H1 (cell line): ENCODE data around the gene TMIGD2.
"Not testable (repeated sequence)": the region's sequence is repeated elsewhere in the genome, so short reads cannot be mapped to it uniquely, and the experiment has no call there.

Experiments
- CBX8 ChIP-seq: fragments of 300-800, 300-1000 bp; sonication (generic); IDR thresholded peaks from 2 replicates; pipeline ENCODE4 v1.7.1; 2016; ENCODE audit warnings: low read depth, low read length, borderline replicate concordance
- CHD2 ChIP-seq: IDR thresholded peaks from 2 replicates; pipeline ENCODE4 v1.6.1; 2012; ENCODE audit warnings: low read length, improper control_type of control experiment
- EP300 ChIP-seq, 2 experiments: IDR thresholded peaks; 1 replicate in 1 of 2; 2 replicates in 1 of 2; pipeline ENCODE4 v1.6.1; 2011 to 2012; ENCODE audit warnings: low read depth in 2 of 2, low read length in 2 of 2, mild to moderate bottlenecking in 2 of 2, borderline replicate concordance in 1 of 2, inconsistent platforms in 1 of 2, moderate library complexity in 1 of 2
- EZH2 ChIP-seq: fragments of 200-600 bp; sonication (generic); IDR thresholded peaks from 2 replicates; pipeline ENCODE4 v1.7.1; 2012; ENCODE audit warnings: low read depth, mild to moderate bottlenecking, moderate library complexity, low read length, inconsistent platforms; ENCODE audit not compliant: severe bottlenecking
- JUND ChIP-seq: IDR thresholded peaks from 2 replicates; pipeline ENCODE4 v1.6.1; 2011; ENCODE audit warnings: mild to moderate bottlenecking, improper control_type of control experiment, low read length
- KDM5A ChIP-seq: fragments of 200-600 bp; IDR thresholded peaks from 2 replicates; pipeline ENCODE4 v1.7.1; 2012; ENCODE audit warnings: mild to moderate bottlenecking, low read length, inconsistent platforms, mixed read lengths
- MAFK ChIP-seq: IDR thresholded peaks from 2 replicates; pipeline ENCODE4 v1.6.1; 2012; ENCODE audit warnings: low read depth, mild to moderate bottlenecking, improper control_type of control experiment, low read length
- POLR2A ChIP-seq, 2 experiments: IDR thresholded peaks; 1 replicate in 1 of 2; 2 replicates in 1 of 2; pipeline ENCODE4 v1.6.1; 2011; ENCODE audit warnings: low read depth in 2 of 2, low read length in 2 of 2, mild to moderate bottlenecking in 2 of 2; ENCODE audit errors: control extremely low read depth in 1 of 2
- POLR2AphosphoS5 ChIP-seq: IDR thresholded peaks from 2 replicates; pipeline ENCODE4 v1.6.1; 2011; ENCODE audit warnings: low read depth, low read length
- YY1 ChIP-seq: IDR thresholded peaks from 2 replicates; pipeline ENCODE4 v1.6.1; 2011; ENCODE audit warnings: low read depth, mild to moderate bottlenecking, low read length
- TF ChIP-seq, protein P1 (sequence below), 3 experiments: IDR thresholded peaks; 1 replicate in 2 of 3; 2 replicates in 1 of 3; pipeline versions ENCODE4 v1.5.1 to v1.6.1; 2011; ENCODE audit warnings: low read length in 3 of 3, mild to moderate bottlenecking in 3 of 3, inconsistent platforms in 2 of 3, low read depth in 1 of 3, moderate library complexity in 1 of 3; ENCODE audit not compliant: insufficient read depth in 1 of 3; ENCODE audit errors: control extremely low read depth in 1 of 3
- TF ChIP-seq, protein P2 (sequence below): IDR thresholded peaks from 2 replicates; pipeline ENCODE4 v1.6.1; 2011; ENCODE audit warnings: low read depth, mild to moderate bottlenecking, low read length; ENCODE audit not compliant: insufficient read depth

- TF ChIP-seq JUND; POLR2AphosphoS5; EP300 (IDR thresholded peaks at IDR 0.05; ENCODE audit: borderline replicate concordance in 1 of 2, low read depth in 2 of 2, low read length in 2 of 2); YY1; MAFK; CHD2; EZH2; POLR2A (IDR thresholded peaks at IDR 0.05; ENCODE audit: control extremely low read depth in 1 of 2, low read depth in 2 of 2, low read length in 2 of 2); CBX8; KDM5A: not testable (repeated sequence)
- TF ChIP-seq, protein P1, sequence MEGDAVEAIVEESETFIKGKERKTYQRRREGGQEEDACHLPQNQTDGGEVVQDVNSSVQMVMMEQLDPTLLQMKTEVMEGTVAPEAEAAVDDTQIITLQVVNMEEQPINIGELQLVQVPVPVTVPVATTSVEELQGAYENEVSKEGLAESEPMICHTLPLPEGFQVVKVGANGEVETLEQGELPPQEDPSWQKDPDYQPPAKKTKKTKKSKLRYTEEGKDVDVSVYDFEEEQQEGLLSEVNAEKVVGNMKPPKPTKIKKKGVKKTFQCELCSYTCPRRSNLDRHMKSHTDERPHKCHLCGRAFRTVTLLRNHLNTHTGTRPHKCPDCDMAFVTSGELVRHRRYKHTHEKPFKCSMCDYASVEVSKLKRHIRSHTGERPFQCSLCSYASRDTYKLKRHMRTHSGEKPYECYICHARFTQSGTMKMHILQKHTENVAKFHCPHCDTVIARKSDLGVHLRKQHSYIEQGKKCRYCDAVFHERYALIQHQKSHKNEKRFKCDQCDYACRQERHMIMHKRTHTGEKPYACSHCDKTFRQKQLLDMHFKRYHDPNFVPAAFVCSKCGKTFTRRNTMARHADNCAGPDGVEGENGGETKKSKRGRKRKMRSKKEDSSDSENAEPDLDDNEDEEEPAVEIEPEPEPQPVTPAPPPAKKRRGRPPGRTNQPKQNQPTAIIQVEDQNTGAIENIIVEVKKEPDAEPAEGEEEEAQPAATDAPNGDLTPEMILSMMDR (IDR thresholded peaks at IDR 0.05; ENCODE audit: control extremely low read depth in 1 of 3, insufficient read depth in 1 of 3, low read depth in 1 of 3, low read length in 3 of 3), result not testable (repeated sequence)
- TF ChIP-seq, protein P2, sequence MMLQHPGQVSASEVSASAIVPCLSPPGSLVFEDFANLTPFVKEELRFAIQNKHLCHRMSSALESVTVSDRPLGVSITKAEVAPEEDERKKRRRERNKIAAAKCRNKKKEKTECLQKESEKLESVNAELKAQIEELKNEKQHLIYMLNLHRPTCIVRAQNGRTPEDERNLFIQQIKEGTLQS, result not testable (repeated sequence)
These were observed 16.0 kb downstream of the TMIGD2 start for GRCh38 chr19:4286141-4286540.
